K562 (cell line): ENCODE data around the gene PTPMT1. TPM values are rescaled to one million over a fixed set of nuclear protein-coding genes. Genes with fewer than 3 reads are reported as not detected.
A peak's percentile ranks its signal among the peaks of the same experiment; 100 is the strongest.

ENCODE experiments used
- BACH1 ChIP-seq: fragments of 200-800 bp; sonication (Bioruptor generic); IDR thresholded peaks from 2 replicates; pipeline ENCODE4 v1.6.1; 2016; ENCODE audit warnings: missing genetic modification characterization, missing compliant biosample characterization
- BDP1 ChIP-seq: IDR thresholded peaks from 3 replicates; pipeline ENCODE4 v1.6.1; 2011; ENCODE audit not compliant: insufficient read length, insufficient read depth
- CHD1 ChIP-seq: fragments of 200-600 bp; sonication (generic); IDR thresholded peaks from one replicate; pipeline ENCODE4 v1.6.1; 2012; ENCODE audit warnings: mild to moderate bottlenecking, moderate library complexity, low read length, inconsistent platforms
- CXXC5 ChIP-seq: fragments of 250-450 bp; sonication (Bioruptor Pico); IDR thresholded peaks from 2 replicates; pipeline ENCODE4 v1.8.0; 2022; ENCODE audit warnings: inconsistent platforms, mild to moderate bottlenecking, moderate library complexity
- E2F6 ChIP-seq, 2 experiments: IDR thresholded peaks; 2 replicates each; pipeline ENCODE4 v1.6.1; 2011; ENCODE audit warnings: borderline replicate concordance in 1 of 2, control low read depth in 1 of 2, low read depth in 1 of 2, low read length in 1 of 2, mild to moderate bottlenecking in 1 of 2, mixed read lengths in 1 of 2, moderate library complexity in 1 of 2; ENCODE audit not compliant: insufficient read depth in 1 of 2, insufficient read length in 1 of 2, poor library complexity in 1 of 2, severe bottlenecking in 1 of 2; ENCODE audit errors: extremely low read depth in 1 of 2
- HDAC3 ChIP-seq: fragments of 450-650 bp; IDR thresholded peaks from 2 replicates; pipeline ENCODE4 v1.6.1; 2018; ENCODE audit warnings: borderline replicate concordance, mild to moderate bottlenecking, moderate library complexity; ENCODE audit not compliant: partially characterized antibody
- IRF2 ChIP-seq: sonication (generic); formaldehyde crosslinking; IDR thresholded peaks from 2 replicates; pipeline ENCODE4 v1.8.1; 2022; ENCODE audit warnings: mild to moderate bottlenecking, missing genetic modification reagents
- MAFF ChIP-seq: IDR thresholded peaks from 2 replicates; pipeline ENCODE4 v1.6.1; 2012; ENCODE audit warnings: low read length, improper control_type of control experiment
- RBM14 ChIP-seq: fragments of 200-400 bp; formaldehyde crosslinking; IDR thresholded peaks from 2 replicates; pipeline ENCODE4 v1.6.1; 2018; ENCODE audit warnings: low read depth, mild to moderate bottlenecking, low read length, moderate library complexity, borderline replicate concordance; ENCODE audit not compliant: insufficient read depth
- RFX1 ChIP-seq: fragments of 450-650 bp; IDR thresholded peaks from 2 replicates; pipeline ENCODE4 v1.6.1; 2016; ENCODE audit warnings: mild to moderate bottlenecking, moderate library complexity
- SMARCA4 ChIP-seq: fragments of 450-650 bp; IDR thresholded peaks from 2 replicates; pipeline ENCODE4 v1.6.1; 2016
- SMC3 ChIP-seq: conservative IDR thresholded peaks from 2 replicates; pipeline ENCODE4 v1.6.1; 2011; ENCODE audit warnings: low read depth, low read length, improper control_type of control experiment; ENCODE audit not compliant: insufficient read depth
- SNRNP70 ChIP-seq: fragments of 200-400 bp; formaldehyde crosslinking; optimal IDR thresholded peaks from 2 replicates; pipeline ENCODE3; 2017; ENCODE audit warnings: low read depth, low read length
- TBP ChIP-seq: optimal IDR thresholded peaks from 2 replicates; pipeline ENCODE3; 2011; ENCODE audit warnings: low read depth, low read length, improper control_type of control experiment
- TCF3 ChIP-seq: sonication (generic); formaldehyde crosslinking; IDR thresholded peaks from 2 replicates; pipeline ENCODE4 v1.4.0; 2020; ENCODE audit warnings: mild to moderate bottlenecking, missing genetic modification reagents
- ZBTB12 ChIP-seq: fragments of 250-450 bp; sonication (Bioruptor Pico); IDR thresholded peaks from 2 replicates; pipeline ENCODE4 v1.4.0; 2020
- ZNF239 ChIP-seq: fragments of 250-450 bp; sonication (Bioruptor Pico); IDR thresholded peaks from 2 replicates; pipeline ENCODE4 v1.4.0; 2020; ENCODE audit warnings: mild to moderate bottlenecking
- ZNF253 ChIP-seq: fragments of 250-450 bp; sonication (Bioruptor Pico); conservative IDR thresholded peaks from 2 replicates; pipeline ENCODE4 v1.6.1; 2021; ENCODE audit warnings: mild to moderate bottlenecking
- polyA plus RNA-seq, 8 experiments: library from polyadenylated mRNA; depleted of rRNA in 4 of 8; stranded (reverse) in 5 of 8; unstranded in 3 of 8; fragments of >200 nt; fragmentation: Nextera tagmentation in 2 of 8; fragmentation: Illumina TruSeq in 1 of 8; extraction: Ambion mirVana in 2 of 8; extraction: Trizol in 1 of 8; gene quantifications; 2 replicates each; pipeline versions ENCODE4 v1.2.1 to v1.2.3, GENCODE V29; 2011 to 2014; ENCODE audit warnings: inconsistent platforms in 1 of 8, missing spikeins in 1 of 8
- total RNA-seq, 7 experiments: library from RNA; depleted of rRNA in 6 of 7; stranded (reverse); fragments of >200 nt in 6 of 7; fragmentation: Illumina TruSeq in 2 of 7; extraction: Trizol in 2 of 7; gene quantifications; 2 replicates each; pipeline versions ENCODE4 v1.2.1 to v1.2.3, GENCODE V29; 2011 to 2021; ENCODE audit warnings: low replicate concordance in 1 of 7
- TF ChIP-seq, protein P1 (sequence below): sonication (generic); formaldehyde crosslinking; IDR thresholded peaks from 2 replicates; pipeline ENCODE4 v1.8.1; 2022; ENCODE audit warnings: missing genetic modification reagents
- TF ChIP-seq, protein P2 (sequence below), 2 experiments: IDR thresholded peaks; 2 replicates each; pipeline ENCODE4 v1.6.1; 2012; ENCODE audit warnings: improper control_type of control experiment in 2 of 2, low read depth in 2 of 2, low read length in 2 of 2, borderline replicate concordance in 1 of 2

The PTPMT1 gene
- total and polyA plus RNA-seq, 9 of the 15 experiments (the other 6 are each of a cell fraction or from before 2014, with no cell fraction given) = 10.4 to 140 (median 67.2) TPM

DNA sequence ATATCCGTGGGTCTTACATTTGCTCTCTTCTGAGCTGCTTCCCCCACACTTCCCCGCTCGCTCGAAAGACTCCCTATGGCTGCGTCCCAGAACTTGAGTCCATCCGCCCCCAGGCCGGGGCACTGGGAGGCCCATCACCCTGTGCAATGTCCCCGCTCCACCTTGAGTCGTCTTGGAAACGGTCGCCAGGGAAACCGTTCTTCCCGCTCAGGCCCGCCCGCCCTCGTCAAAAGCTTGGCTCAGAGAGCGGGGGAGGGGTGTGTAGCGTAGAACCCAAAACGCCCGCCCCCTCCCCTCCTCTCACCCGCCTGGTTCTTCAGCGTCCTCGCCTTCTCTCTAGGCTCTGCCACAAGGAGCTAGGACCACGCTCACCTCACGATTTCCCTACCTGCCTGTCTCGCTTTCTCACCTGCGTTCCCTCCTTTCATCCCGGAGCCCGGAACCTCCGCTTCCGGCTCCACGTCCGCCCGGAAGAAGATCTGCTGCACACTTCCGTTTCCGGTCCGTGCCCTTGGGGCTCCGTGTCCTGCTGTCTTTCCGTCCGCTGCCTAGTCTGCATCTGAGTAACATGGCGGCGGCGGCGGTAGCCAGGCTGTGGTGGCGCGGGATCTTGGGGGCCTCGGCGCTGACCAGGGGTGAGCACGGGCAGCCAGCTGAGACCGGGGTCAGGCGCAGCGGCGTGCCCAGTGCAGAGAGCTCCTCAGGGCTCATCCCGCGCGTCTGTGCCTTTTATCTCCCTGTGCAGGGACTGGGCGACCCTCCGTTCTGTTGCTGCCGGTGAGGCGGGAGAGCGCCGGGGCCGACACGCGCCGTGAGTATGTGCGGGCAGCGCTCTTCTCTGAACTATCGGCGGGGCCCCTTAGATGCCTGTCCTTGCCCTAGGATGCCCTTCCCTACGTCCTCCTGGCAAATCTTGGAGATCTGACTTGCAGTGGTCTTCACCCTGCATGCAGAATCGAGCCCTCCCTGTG, 13.4 kb downstream of the PTPMT1 start, which contains the start of the genes KBTBD4 and NDUFS3 (continued):
- TF ChIP-seq ZBTB12 (CRISPR knock-in tag) (no peak), CXXC5 (CRISPR knock-in tag) (peak; percentile 81), TBP (peak; percentile 95), ZNF253 (CRISPR knock-in tag) (no peak), ZNF239 (CRISPR knock-in tag) (no peak), SNRNP70 (no peak), CHD1 (peak; percentile 79), SMARCA4 (0 out of 2 replicates have a peak, but pooled peaks have one; percentile 42), SMC3 (no peak; the same call in 1 of the 2 replicates), RFX1 (peak; percentile 99), BACH1 (no peak), TCF3 (CRISPR knock-in tag) (peak; percentile 39), RBM14 (0 out of 2 replicates have a peak, but pooled peaks have one; percentile 86), E2F6 (IDR thresholded peaks at IDR 0.05; ENCODE audit: borderline replicate concordance in 1 of 2, extremely low read depth in 1 of 2, insufficient read depth in 1 of 2, insufficient read length in 1 of 2, low read depth in 1 of 2, low read length in 1 of 2, poor library complexity in 1 of 2, severe bottlenecking in 1 of 2) (peak; percentile 20 to 27), MAFF (no peak), HDAC3 (peak; percentile 80), IRF2 (no peak), BDP1 (no peak)
- TF ChIP-seq, protein P1, sequence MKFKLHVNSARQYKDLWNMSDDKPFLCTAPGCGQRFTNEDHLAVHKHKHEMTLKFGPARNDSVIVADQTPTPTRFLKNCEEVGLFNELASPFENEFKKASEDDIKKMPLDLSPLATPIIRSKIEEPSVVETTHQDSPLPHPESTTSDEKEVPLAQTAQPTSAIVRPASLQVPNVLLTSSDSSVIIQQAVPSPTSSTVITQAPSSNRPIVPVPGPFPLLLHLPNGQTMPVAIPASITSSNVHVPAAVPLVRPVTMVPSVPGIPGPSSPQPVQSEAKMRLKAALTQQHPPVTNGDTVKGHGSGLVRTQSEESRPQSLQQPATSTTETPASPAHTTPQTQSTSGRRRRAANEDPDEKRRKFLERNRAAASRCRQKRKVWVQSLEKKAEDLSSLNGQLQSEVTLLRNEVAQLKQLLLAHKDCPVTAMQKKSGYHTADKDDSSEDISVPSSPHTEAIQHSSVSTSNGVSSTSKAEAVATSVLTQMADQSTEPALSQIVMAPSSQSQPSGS = no peak
- TF ChIP-seq, protein P2, sequence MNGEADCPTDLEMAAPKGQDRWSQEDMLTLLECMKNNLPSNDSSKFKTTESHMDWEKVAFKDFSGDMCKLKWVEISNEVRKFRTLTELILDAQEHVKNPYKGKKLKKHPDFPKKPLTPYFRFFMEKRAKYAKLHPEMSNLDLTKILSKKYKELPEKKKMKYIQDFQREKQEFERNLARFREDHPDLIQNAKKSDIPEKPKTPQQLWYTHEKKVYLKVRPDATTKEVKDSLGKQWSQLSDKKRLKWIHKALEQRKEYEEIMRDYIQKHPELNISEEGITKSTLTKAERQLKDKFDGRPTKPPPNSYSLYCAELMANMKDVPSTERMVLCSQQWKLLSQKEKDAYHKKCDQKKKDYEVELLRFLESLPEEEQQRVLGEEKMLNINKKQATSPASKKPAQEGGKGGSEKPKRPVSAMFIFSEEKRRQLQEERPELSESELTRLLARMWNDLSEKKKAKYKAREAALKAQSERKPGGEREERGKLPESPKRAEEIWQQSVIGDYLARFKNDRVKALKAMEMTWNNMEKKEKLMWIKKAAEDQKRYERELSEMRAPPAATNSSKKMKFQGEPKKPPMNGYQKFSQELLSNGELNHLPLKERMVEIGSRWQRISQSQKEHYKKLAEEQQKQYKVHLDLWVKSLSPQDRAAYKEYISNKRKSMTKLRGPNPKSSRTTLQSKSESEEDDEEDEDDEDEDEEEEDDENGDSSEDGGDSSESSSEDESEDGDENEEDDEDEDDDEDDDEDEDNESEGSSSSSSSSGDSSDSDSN (IDR thresholded peaks at IDR 0.05; ENCODE audit: borderline replicate concordance in 1 of 2, low read depth in 2 of 2, low read length in 2 of 2) = peak in 1 of 2 experiments; percentile 82; a peak in 1 of 4 replicates
